Retina (tissue), 1 donor: ENCODE results near the gene GBX2.

Experiments used
- DNase-seq: peaks from one replicate; pipeline ENCODE4 v3.0.0-alpha.2; 2016

Gene GBX2

DNA sequence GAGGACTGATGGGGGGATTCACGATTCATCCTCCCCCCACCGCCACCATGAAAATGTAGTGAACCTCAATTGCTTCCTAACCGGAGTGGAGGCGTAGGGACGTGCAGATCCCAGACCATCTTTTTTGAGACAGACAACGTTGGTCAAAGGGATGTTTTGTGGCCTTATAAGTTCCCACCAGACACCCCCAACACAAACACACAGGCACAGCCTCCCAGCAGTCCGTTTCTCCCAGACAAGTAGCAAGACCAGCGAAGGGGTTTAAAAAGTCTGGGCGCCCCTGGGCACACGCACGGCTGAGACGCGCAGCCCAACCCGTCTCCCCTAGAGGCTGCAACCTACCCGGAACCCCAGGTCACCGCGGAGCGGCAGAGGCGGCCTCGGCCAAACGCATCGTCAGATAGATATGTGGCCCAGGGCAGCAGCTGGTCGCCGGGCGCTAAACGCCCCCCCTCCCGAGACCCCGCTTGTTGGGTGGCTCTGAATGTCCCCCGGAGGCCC, 1.3 kb downstream of the GBX2 start:
- DNase-seq = peak; percentile 62

GRCh38 chr2:236165842-236166795, 2.1 kb downstream of the GBX2 start:
- DNase-seq = peak; percentile 79

DNA sequence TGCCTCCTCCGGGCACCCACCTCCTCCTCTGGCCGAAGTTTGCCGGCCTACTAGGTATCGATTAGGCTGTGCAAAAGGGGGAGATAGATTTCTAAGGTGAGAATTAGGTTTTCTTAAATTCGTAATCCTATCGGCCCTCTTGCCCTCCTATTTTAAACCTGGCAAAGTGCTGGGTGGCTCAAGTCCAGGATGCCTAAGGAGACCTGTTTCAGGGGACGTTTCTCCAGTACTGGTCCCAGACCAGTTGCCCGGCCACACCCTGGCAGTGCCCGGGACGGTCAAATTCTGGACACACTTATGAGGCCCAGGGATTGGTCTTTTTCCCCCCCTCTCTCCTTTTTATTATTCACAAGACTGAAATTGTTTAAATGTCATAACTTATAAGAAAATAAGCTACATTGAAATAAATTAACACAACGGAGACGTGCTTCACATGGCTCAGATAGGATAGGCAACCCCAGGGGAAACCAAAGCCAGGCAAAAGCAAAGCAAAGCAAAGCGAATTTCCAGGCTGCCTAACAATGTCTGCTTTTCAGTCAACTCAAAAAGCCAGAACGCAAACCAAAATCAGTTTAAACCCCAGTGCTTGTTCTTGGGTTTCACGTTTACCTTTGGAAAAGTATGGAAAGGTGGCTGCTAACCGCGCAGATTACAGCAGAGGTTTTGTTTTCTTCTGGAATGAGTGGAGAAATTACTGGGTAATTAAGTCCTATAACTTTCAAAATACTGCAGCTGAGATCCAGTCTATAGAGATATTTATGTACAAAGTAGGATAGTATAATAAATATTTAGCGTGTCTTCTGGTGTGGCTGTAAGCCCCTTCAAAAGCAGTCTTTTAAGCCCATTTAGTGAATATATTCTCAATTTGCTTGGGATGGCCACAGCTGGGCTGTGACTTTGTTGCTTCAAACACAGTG, 3.0 kb downstream of the GBX2 start:
- DNase-seq = peak; percentile 44

DNA sequence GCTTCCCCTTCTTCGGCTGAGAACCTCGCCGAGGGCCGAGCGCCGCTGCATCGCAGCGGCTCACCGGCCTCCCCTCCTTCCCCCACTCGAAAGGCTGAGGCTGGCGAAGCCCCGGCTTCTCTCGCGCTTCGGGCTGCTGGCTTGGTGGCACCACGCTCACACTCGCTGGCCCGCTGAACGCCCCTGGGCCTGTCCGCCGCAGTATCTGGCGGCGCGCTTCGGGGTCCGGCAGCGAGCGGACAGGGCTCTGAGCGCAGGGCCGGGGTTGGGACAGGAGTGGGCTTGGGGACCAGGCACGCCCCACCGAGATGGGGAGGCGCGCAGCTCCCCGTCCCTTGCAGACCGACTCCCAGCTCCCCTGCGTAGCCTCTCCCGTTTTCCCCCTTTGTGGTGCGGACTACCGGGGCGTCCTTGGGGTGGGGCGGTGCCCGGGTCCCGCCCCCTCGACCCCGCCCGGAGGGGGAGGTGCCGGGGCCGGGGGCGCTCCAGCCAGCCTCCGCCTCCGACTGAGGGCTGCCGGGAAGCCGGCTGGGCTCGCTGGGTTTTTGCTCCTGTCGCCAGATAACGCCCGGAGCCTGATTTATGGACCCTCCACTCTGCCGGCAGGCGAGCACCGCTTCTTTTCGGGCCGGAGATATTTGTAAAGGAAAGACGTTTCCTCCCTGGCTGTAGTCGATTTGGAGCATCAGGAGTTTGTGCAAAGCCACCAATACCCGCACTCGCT, 3.8 kb downstream of the GBX2 start:
- DNase-seq = peak; percentile 84

DNA sequence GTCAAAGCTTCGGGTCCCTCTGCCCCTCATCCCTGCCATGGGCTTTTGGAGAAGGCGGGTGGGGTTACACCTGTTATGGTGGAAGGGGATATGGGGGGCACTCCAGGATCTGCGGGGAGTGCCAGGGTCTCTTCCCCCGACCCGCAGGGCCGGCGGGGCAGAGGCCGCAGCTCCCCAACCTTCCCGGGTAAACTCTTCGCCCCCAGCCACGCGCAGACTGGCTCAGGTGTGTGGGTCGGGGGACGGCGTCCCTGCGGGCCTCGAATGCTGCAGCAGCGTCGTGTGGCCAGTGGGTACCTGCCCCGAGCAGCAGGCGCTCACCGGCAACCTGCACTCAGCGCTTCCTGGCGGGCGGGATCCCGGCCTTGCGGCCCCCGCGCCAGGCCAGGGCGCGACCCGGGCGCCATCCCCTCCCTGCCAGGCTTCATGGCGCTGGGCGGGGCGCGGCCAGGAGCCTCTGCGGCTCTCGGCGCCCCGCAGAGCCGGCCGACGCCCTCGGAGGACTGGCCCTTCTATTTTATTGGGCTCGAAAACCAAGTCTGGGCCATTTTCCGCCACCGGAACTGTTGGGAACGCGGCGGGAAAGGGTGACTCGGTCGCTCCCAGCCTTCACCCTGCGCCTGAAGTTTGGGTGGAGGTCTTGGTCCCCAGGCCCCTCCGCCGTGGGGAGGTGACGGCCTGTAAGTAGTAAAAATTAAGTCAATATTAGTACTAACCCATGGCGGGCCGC, 4.5 kb downstream of the GBX2 start:
- DNase-seq = no peak

DNA sequence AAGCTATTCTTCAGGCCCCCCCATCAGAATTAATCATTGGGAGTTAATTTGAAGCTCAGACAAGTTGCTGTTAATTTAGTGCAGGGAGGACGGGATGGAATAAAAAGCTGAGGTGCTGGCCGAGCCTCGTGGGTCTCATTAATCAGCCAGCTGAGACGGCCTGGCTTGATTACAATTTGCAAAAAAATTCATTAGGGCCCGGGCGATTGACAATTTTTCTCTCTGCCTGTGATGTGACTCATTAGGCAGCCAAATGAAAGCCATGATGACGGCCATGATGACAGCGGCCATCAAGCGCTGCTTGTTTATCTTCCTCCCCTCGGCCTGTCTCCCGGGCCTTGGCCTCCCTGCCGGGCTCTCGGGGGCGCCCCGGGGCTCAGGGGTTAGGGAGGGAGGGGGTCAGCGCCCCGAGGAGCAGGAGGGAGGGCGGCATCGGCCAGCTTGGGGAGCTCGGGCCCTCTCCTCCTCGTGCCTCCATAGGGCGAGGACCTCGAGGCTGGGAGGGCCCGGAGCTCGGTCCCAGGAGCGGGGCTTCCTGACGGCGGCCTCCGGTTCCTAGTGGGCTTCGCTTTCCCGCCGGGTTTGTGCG, 5.2 kb downstream of the GBX2 start:
- DNase-seq = peak; percentile 59

DNA sequence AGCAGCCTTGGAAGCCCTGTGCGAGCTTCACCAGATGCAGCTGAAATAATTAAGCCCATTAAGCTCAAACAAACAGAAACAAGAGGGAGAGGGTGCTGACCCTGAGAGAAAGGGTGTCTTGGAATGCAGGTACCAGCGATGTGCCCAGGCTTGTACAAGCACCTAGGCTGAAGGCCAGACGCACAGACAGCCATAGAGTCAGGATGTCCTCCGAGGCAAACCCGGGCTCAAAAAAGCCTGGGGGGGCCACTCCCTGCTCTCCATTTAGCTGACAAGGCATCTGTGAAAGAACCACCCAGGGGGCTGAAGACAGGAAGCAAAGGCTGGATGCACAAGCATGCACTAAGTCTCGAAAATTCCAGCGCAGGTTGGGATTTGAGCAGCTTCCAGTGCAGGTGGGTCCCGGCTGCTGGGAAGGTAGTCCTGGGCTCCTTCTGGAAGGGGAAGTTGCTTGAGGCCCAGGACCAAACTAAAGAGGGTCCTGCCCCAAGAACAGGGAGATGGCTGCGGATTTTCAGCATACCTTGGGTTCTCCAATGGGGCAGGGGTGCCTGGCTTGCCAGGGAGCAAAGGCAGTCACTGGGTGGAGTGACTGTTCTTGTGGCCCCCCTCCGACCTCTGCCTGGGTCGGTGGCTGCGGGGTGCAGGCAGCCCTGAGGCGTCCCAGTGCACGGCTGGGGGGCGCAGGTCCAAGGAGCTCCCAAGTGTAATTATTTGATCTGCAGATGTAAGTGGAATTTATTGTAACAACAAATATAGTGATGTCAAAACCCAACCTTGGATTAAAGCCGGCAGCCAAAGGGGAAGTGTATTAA, 5.9 kb downstream of the GBX2 start:
- peak; percentile 50 for DNase-seq

DNA sequence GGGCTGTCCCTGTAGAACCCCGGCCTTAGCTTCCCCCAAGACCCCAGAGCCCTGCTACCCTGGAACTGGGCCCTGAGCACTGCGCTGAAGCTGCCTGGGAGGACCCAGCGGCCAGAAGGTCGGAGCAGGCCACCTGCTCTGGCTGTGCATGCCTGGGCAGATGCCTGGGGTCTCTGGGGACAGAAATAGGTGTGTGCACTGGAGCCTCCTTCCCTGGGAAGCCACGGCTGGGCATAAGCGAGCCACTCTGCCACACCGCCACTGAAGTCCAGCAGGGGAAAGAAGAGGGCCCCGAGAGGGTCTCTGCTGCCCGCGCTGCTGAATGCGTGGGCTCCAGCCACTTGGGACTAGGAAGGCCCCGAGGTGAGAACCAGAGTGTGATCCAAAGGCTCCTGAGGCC, 6.7 kb downstream of the GBX2 start:
- DNase-seq = peak; percentile 23

GRCh38 chr2:236161082-236161462, 7.1 kb downstream of the GBX2 start:
- DNase-seq = peak; percentile 36

- peak; percentile 26 for DNase-seq
These were observed 7.7 kb downstream of the GBX2 start for GRCh38 chr2:236160366-236161081.

- DNase-seq = peak; percentile 43
These were observed 8.4 kb downstream of the GBX2 start for GRCh38 chr2:236159778-236160170.

DNA sequence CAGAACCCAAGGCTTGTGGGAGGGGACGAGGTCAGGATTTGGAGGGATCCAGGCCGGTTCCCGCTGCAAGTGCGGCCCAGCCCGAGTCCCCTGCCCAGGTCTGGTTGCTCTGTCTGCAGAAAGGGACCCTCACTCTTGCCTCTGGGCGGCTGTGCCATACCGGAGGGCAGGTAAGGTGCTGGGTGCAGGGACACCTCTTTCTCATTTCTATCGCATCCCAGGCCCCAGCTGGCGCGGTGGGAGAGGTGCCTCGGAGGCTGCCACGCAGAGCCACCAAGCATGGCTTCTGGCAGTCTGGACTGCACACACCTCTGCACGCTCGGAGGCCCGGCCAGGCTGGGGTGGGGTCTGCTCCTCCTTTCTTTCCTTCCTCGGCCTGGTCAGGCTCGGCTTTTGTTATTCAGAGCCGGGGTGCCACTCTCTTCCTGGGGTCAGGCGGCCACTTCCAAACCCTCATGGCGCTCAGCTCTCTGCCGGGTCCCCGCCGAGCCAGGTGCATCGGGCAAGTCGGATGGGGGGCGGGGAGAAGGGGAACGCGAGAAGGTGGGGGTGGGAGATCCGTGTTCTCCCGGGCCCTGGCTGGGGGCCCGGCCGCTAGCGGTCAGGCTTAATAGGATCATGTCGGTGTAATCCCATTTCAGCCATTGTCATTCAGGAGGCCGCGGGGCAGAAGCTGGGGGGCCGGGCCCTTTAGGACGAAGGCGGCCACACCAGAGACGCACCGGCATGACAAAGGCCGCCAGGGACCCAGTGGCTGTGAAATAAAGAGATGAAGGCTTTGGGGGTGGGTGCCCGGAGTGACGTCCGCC, 9.0 kb downstream of the GBX2 start:
- peak; percentile 40 for DNase-seq

DNA sequence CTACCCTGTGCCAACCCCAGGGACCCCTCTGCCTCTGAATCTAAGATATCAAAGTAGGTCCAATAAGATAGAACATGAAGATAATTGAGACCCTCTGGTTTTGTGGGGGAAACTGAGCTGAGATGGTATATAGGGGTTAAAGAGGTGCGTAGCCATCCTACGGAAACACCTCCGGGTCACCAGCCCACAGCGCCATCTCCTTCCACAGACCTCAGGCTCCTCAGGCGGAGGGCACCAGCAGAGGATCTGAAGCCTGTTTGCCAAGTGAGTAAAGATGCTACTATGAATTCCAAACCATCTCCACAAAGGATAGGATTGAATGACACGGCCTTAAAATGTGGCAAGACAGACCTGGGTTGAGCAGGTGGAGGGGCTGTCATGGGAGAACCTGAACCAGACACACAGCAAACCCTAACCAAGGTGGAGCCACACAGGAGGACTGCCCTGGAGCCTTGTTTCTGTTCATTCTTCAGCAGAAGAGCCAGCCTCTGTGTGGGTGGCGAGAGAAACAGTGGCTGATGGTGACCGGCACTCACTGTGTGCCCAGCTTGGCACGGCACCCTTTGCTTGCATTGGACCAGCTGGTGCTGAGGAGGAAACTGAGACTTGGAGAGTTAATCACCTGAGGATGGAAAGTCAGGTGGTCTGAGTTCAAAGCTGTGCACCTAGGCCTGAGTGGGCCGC, 10.2 kb downstream of the GBX2 start:
- DNase-seq = no peak

- DNase-seq = no peak
These were observed 10.8 kb downstream of the GBX2 start for GRCh38 chr2:236157366-236157765.

- no peak for DNase-seq
These were observed 11.4 kb downstream of the GBX2 start for GRCh38 chr2:236156860-236157194.

- no peak for DNase-seq
These were observed 11.9 kb downstream of the GBX2 start for GRCh38 chr2:236156095-236156859.

- DNase-seq = no peak
These were observed 12.8 kb downstream of the GBX2 start for GRCh38 chr2:236155406-236155805.

DNA sequence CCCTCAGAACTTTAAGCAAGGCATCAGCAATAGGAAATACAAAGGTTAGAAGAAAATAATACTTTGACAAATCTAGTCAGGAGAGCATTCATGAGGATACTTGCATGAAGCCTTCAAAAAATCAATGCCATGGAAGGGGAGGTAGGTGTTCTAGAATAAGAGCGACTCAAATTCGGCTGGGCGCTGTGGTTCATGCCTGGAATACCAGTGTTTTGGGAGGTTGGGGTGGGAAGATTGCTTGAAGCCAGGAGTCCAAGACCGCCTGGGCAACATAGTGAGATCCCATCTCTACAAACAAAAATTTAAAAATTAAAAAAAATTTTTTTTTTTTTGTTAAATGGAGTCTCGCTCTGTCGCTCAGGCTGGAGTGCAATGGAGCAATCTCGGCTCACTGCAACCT, 21.8 kb downstream of the GBX2 start:
- DNase-seq = no peak
